ENCODE results near the gene HUS1.
A peak's percentile ranks its signal among the peaks of the same experiment; 100 is the strongest.
"Not testable (repeated sequence)": the region's sequence is repeated elsewhere in the genome, so short reads cannot be mapped to it uniquely, and the experiment has no call there.

Gene HUS1

GRCh38 chr7:47979145-47979831, at the start of gene HUS1:
TSS of gene HUS1 (minus strand) at chr7:47979615. CDS start at chr7:47979519, 96 bp downstream.
- DNase-seq (ENCODE audit: extremely low read depth in 1 of 2, low read depth in 1 of 2): peak; percentile 83 to 90

GRCh38 chr7:48028938-48029337, 49.5 kb upstream of the HUS1 start, which contains the start of gene SUN3:
TSS of gene SUN3 (minus strand) at chr7:48029107. CDS start at chr7:48028938, 169 bp downstream.
- DNase-seq (ENCODE audit: extremely low read depth in 1 of 2, low read depth in 1 of 2): no peak

GRCh38 chr7:48025624-48026023, 46.2 kb upstream of the HUS1 start:
- DNase-seq (ENCODE audit: extremely low read depth in 1 of 2, low read depth in 1 of 2): no peak

- no peak for DNase-seq (ENCODE audit: extremely low read depth in 1 of 2, low read depth in 1 of 2)
These were observed 38.3 kb upstream of the HUS1 start for GRCh38 chr7:48017674-48018073.

GRCh38 chr7:48016641-48017040, 37.2 kb upstream of the HUS1 start:
- DNase-seq (ENCODE audit: extremely low read depth in 1 of 2, low read depth in 1 of 2): no peak

GRCh38 chr7:48011951-48012350, 32.5 kb upstream of the HUS1 start:
- DNase-seq (ENCODE audit: extremely low read depth in 1 of 2, low read depth in 1 of 2): no peak

GRCh38 chr7:48011323-48011722, 31.9 kb upstream of the HUS1 start:
- no peak for DNase-seq (ENCODE audit: extremely low read depth in 1 of 2, low read depth in 1 of 2)

GRCh38 chr7:48009954-48010353, 30.5 kb upstream of the HUS1 start:
- no peak for DNase-seq (ENCODE audit: extremely low read depth in 1 of 2, low read depth in 1 of 2)

- no peak for DNase-seq (ENCODE audit: extremely low read depth in 1 of 2, low read depth in 1 of 2)
These were observed 29.8 kb upstream of the HUS1 start for GRCh38 chr7:48009257-48009656.

GRCh38 chr7:48006866-48007265, 27.5 kb upstream of the HUS1 start:
- DNase-seq (ENCODE audit: extremely low read depth in 1 of 2, low read depth in 1 of 2): no peak

GRCh38 chr7:48004638-48005037, 25.2 kb upstream of the HUS1 start:
- DNase-seq (ENCODE audit: extremely low read depth in 1 of 2, low read depth in 1 of 2): no peak

- DNase-seq (ENCODE audit: extremely low read depth in 1 of 2, low read depth in 1 of 2): no peak
These were observed 24.6 kb upstream of the HUS1 start for GRCh38 chr7:48004032-48004431.

- not testable (repeated sequence) for DNase-seq (ENCODE audit: extremely low read depth in 1 of 2, low read depth in 1 of 2)
These were observed 20.7 kb upstream of the HUS1 start for GRCh38 chr7:48000164-48000563.

GRCh38 chr7:47999413-47999812, 20.0 kb upstream of the HUS1 start:
- no peak for DNase-seq (ENCODE audit: extremely low read depth in 1 of 2, low read depth in 1 of 2)

- DNase-seq (ENCODE audit: extremely low read depth in 1 of 2, low read depth in 1 of 2): no peak
These were observed 13.0 kb upstream of the HUS1 start for GRCh38 chr7:47992446-47992845.

- DNase-seq (ENCODE audit: extremely low read depth in 1 of 2, low read depth in 1 of 2): peak; percentile 74 to 86
These were observed 12.4 kb upstream of the HUS1 start for GRCh38 chr7:47991741-47992311.

- DNase-seq (ENCODE audit: extremely low read depth in 1 of 2, low read depth in 1 of 2): no peak
These were observed 11.9 kb upstream of the HUS1 start for GRCh38 chr7:47991270-47991669.

GRCh38 chr7:47990592-47990991, 11.2 kb upstream of the HUS1 start:
- DNase-seq (ENCODE audit: extremely low read depth in 1 of 2, low read depth in 1 of 2): no peak

GRCh38 chr7:47989607-47990400, 10.4 kb upstream of the HUS1 start:
- not testable (repeated sequence) for DNase-seq (ENCODE audit: extremely low read depth in 1 of 2, low read depth in 1 of 2)

GRCh38 chr7:47988496-47989386, 9.3 kb upstream of the HUS1 start:
- no peak for DNase-seq (ENCODE audit: extremely low read depth in 1 of 2, low read depth in 1 of 2)

- DNase-seq (ENCODE audit: extremely low read depth in 1 of 2, low read depth in 1 of 2): no peak
These were observed 3.2 kb upstream of the HUS1 start for GRCh38 chr7:47982610-47983009.

Measured in stimulated activated CD8-positive, alpha-beta memory T cell treated with anti-CD3 and anti-CD28 coated beads, Interleukin-7, amount 100 ng/mL, for 48 hours (primary cell).